ENCODE measurements around the gene RHBDL3. TPM values are rescaled to one million over a fixed set of nuclear protein-coding genes. Genes with fewer than 3 reads are reported as not detected.

Gene RHBDL3
- total RNA-seq, 1 donor from 2014 or later = 0.50 TPM

DNA sequence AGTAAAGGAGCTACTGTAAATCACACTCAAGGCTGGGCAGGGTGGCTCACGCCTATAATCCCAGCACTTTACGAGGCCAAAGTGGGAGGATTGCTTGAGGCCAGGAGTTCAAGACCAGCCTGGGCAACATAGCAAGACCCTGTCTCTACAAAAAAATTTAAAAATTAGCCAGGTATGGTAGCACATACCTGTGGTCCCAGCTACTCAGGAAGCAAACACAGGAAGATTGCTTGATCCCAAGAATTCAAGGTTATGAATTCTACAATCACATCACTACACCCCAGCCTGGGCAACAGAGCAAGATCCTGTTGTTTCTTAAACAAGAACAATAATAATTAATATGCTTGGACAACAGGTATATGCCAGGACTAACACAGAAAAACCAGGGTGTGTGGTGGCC lies 13.2 kb downstream of the RHBDL3 start:
- TF ChIP-seq, protein P1, sequence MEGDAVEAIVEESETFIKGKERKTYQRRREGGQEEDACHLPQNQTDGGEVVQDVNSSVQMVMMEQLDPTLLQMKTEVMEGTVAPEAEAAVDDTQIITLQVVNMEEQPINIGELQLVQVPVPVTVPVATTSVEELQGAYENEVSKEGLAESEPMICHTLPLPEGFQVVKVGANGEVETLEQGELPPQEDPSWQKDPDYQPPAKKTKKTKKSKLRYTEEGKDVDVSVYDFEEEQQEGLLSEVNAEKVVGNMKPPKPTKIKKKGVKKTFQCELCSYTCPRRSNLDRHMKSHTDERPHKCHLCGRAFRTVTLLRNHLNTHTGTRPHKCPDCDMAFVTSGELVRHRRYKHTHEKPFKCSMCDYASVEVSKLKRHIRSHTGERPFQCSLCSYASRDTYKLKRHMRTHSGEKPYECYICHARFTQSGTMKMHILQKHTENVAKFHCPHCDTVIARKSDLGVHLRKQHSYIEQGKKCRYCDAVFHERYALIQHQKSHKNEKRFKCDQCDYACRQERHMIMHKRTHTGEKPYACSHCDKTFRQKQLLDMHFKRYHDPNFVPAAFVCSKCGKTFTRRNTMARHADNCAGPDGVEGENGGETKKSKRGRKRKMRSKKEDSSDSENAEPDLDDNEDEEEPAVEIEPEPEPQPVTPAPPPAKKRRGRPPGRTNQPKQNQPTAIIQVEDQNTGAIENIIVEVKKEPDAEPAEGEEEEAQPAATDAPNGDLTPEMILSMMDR (IDR thresholded peaks at IDR 0.05; ENCODE audit: unreplicated experiment) = no peak
- no peaks in the 10 kb centered on the region for H3K9me3 Mint-ChIP-seq (ENCODE audit: low read depth)
- DNase-seq (ENCODE audit: low spot score, unreplicated experiment) = no peak
- no peak overlapping the region for H3K4me3 Mint-ChIP-seq (ENCODE audit: low read depth)
- peaks cover 28% of the 10 kb centered on the region for H3K27me3 Mint-ChIP-seq
- no peaks in the 10 kb centered on the region for H3K36me3 Mint-ChIP-seq (ENCODE audit: insufficient read depth)
- H3K27ac Mint-ChIP-seq = no peak overlapping the region
- H3K4me1 Mint-ChIP-seq (ENCODE audit: low read depth) = no peaks in the 10 kb centered on the region

DNA sequence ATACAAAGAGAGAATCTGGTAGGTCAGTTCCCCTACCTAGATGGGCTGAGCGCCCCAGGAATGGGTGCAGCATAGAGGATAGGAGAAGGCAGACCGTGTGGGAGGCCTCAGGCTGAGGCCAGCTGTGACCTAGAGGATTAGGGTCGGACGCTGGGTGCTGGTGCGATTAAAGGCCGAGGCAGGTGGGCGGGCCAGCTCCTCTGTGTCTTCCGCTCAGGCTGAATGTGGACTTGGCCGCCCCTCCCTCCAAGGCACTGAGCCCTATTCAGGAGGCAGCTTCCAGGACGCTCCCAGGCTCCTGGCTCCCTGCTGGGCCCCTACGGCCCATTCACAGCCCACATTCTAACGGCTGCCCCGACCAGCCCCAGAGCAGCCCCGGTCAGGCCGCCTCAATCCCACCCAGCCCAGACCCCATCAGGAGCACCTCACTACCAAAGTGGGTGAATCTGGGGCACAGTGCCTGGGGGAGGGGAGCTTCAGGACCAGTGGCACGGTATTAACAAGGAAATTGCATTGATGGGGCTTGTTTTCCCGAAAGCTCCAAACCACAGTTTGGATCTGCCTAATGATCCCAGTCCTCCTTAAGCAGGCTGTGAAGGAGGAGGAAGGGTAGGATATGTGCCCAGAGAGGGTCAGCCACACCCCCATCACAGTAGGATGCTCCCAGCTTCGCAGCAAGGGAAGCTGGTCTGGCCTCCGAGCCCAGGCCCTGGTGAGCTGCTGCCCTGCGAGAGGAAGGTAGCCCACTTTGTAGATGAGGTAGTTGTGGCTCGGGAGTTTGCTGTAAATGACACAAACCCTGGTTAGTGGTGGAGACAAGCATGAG lies 14.5 kb downstream of the RHBDL3 start:
- H3K27ac Mint-ChIP-seq = no peak overlapping the region
- H3K4me1 Mint-ChIP-seq (ENCODE audit: low read depth) = no peaks in the 10 kb centered on the region
- no peaks in the 10 kb centered on the region for H3K36me3 Mint-ChIP-seq (ENCODE audit: insufficient read depth)
- TF ChIP-seq, protein P1 (IDR thresholded peaks at IDR 0.05; ENCODE audit: unreplicated experiment) = no peak
- DNase-seq (ENCODE audit: low spot score, unreplicated experiment) = no peak
- no peak overlapping the region for H3K4me3 Mint-ChIP-seq (ENCODE audit: low read depth)
- peaks cover 33% of the 10 kb centered on the region for H3K27me3 Mint-ChIP-seq
- H3K9me3 Mint-ChIP-seq (ENCODE audit: low read depth) = no peaks in the 10 kb centered on the region

DNA sequence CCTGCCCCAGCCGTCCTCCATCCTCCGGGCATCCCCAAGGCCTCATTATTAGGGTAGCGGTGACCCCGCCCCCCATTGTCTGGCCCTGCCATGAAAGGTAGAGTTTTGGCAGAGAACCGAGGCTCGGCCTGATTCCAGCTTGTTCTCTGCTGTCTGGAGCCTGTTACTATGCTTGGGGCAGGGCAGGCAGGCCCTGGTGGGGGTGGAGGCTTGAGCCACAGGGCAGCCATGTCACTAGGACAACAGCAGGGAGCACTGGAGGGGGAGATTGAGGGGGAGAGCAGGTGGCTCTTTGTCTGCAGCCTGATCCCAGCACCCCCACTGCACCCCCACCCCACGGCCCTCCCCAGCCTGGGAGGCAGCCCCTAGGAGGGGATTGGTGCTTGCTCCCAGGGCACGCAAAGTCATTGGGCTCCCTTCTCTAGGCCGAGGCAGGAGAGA lies 15.4 kb downstream of the RHBDL3 start:
- no peak for DNase-seq (ENCODE audit: low spot score, unreplicated experiment)
- no peaks in the 10 kb centered on the region for H3K4me1 Mint-ChIP-seq (ENCODE audit: low read depth)
- TF ChIP-seq, protein P1 (IDR thresholded peaks at IDR 0.05; ENCODE audit: unreplicated experiment) = no peak
- H3K9me3 Mint-ChIP-seq (ENCODE audit: low read depth) = no peaks in the 10 kb centered on the region
- no peak overlapping the region for H3K4me3 Mint-ChIP-seq (ENCODE audit: low read depth)
- no peak overlapping the region for H3K27ac Mint-ChIP-seq
- H3K36me3 Mint-ChIP-seq (ENCODE audit: insufficient read depth) = no peaks in the 10 kb centered on the region
- H3K27me3 Mint-ChIP-seq = peaks cover 33% of the 10 kb centered on the region

DNA sequence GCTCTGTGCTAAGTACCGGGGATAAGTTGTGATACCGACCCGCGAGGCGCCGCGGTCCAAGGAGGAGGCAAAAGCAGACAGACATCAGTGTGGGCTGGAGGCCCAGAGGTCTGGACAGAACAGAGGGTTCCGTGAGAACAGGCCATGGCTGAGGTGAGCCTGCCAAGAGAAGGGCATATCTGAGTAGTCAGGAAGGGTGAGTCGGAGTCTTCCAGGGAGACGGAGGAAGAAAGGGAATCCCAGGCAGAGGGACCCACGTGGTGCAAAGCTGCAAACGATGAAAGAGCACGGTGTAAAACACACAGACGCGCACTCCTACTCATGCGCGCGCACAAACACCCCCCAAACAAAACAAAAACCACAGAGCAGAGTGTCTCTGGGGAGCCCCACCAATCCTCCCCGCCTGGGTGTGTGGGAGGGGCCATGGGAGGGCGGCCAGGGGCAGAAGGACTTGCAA lies 18.1 kb downstream of the RHBDL3 start:
- no peaks in the 10 kb centered on the region for H3K9me3 Mint-ChIP-seq (ENCODE audit: low read depth)
- peaks cover 27% of the 10 kb centered on the region for H3K27me3 Mint-ChIP-seq
- TF ChIP-seq, protein P1 (IDR thresholded peaks at IDR 0.05; ENCODE audit: unreplicated experiment) = no peak
- no peak overlapping the region for H3K4me3 Mint-ChIP-seq (ENCODE audit: low read depth)
- no peaks in the 10 kb centered on the region for H3K4me1 Mint-ChIP-seq (ENCODE audit: low read depth)
- DNase-seq (ENCODE audit: low spot score, unreplicated experiment) = no peak
- no peaks in the 10 kb centered on the region for H3K36me3 Mint-ChIP-seq (ENCODE audit: insufficient read depth)
- no peak overlapping the region for H3K27ac Mint-ChIP-seq

DNA sequence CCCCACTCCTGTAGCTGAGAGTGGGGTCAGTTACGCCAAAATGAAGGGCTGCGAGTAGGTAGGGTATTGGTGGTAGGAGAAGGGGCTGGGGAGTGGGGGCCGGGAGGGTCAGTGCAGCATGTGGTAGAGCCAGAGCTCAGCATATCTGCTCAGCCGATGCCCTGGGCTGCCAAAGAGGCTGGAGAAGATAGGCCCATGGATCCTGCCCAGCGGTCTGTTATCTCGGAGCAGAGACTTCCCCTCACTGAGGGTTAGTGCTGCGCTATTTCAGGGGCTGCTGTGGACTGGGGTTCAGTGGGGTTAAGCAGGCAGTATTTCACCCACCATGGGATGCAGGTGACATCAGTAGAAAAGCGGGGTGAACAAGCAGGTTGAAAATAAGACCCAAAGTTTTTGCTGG lies 19.7 kb downstream of the RHBDL3 start:
- Mint-ChIP-seq H3K27me3 (peaks cover 27% of the 10 kb centered on the region), H3K9me3 (ENCODE audit: low read depth) (no peaks in the 10 kb centered on the region), H3K36me3 (ENCODE audit: insufficient read depth) (no peaks in the 10 kb centered on the region), H3K4me1 (ENCODE audit: low read depth) (no peaks in the 10 kb centered on the region), H3K4me3 (ENCODE audit: low read depth) (no peak overlapping the region), H3K27ac (no peak overlapping the region)
- no peak for DNase-seq (ENCODE audit: low spot score, unreplicated experiment)
- TF ChIP-seq, protein P1 (IDR thresholded peaks at IDR 0.05; ENCODE audit: unreplicated experiment) = no peak

Data from progenitor cell of endocrine pancreas (in vitro differentiated cells).